ENCODE measurements around the gene COL8A2. TPM values are rescaled to one million over a fixed set of nuclear protein-coding genes. Genes with fewer than 3 reads are reported as not detected.
A peak's percentile ranks its signal among the peaks of the same experiment; 100 is the strongest.

Gene COL8A2
- total RNA-seq, 6 experiments from 2014 or later = 0.18 to 0.74 (median 0.52) TPM

GRCh38 chr1:36151134-36151844 lies 26.3 kb upstream of the COL8A2 start:
- no peaks in the 10 kb centered on the region for H3K27me3 ChIP-seq
- no CpG with 5 or more reads among the region's 1 CpG for WGBS (ENCODE audit: insufficient coverage, low coverage, low lambda C conversion rate, missing lambda C conversion rate)
- H3K36me3 ChIP-seq = no peaks in the 10 kb centered on the region
- no peaks in the 10 kb centered on the region for H3K9me3 ChIP-seq
- intact Hi-C loops (cut with DNase I) = loop anchor here (5.0 kb wide), 1 partner anchor 36 kb away; no protein-coding TSS in a partner anchor
- ATAC-seq (no peak), DNase-seq (no peak)
- no peak for TF ChIP-seq POLR2A (IDR thresholded peaks at IDR 0.05)
- TF ChIP-seq, protein P1, sequence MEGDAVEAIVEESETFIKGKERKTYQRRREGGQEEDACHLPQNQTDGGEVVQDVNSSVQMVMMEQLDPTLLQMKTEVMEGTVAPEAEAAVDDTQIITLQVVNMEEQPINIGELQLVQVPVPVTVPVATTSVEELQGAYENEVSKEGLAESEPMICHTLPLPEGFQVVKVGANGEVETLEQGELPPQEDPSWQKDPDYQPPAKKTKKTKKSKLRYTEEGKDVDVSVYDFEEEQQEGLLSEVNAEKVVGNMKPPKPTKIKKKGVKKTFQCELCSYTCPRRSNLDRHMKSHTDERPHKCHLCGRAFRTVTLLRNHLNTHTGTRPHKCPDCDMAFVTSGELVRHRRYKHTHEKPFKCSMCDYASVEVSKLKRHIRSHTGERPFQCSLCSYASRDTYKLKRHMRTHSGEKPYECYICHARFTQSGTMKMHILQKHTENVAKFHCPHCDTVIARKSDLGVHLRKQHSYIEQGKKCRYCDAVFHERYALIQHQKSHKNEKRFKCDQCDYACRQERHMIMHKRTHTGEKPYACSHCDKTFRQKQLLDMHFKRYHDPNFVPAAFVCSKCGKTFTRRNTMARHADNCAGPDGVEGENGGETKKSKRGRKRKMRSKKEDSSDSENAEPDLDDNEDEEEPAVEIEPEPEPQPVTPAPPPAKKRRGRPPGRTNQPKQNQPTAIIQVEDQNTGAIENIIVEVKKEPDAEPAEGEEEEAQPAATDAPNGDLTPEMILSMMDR (IDR thresholded peaks at IDR 0.05) = no peak
- no peak overlapping the region for H3K4me3 ChIP-seq
- peaks cover 0 to 44% (median 13%) of the 10 kb centered on the region in 4 donors for H3K4me1 ChIP-seq
- peak overlapping the region; percentile 62 to 95 (median 81) for H3K27ac ChIP-seq

GRCh38 chr1:36150296-36151133 lies 25.5 kb upstream of the COL8A2 start:
- Histone ChIP-seq H3K36me3 (no peaks in the 10 kb centered on the region), H3K27ac (peak overlapping the region; percentile 62 to 95 (median 81)), H3K27me3 (no peaks in the 10 kb centered on the region), H3K9me3 (no peaks in the 10 kb centered on the region), H3K4me1 (peaks cover 0 to 44% (median 13%) of the 10 kb centered on the region in 4 donors), H3K4me3 (no peak overlapping the region)
- intact Hi-C loops (cut with DNase I) = loop anchor here (5.0 kb wide), 1 partner anchor 37 kb away; no protein-coding TSS in a partner anchor
- DNase-seq = peak; percentile 93 to 95 (median 94)
- peak; percentile 75 to 85 (median 78) for ATAC-seq
- 29% methylated on average over 6 of the region's 12 CpGs for WGBS (ENCODE audit: insufficient coverage, low coverage, low lambda C conversion rate, missing lambda C conversion rate)
- peak; percentile 70 for TF ChIP-seq POLR2A (IDR thresholded peaks at IDR 0.05)
- TF ChIP-seq, protein P1 (IDR thresholded peaks at IDR 0.05) = no peak

DNA sequence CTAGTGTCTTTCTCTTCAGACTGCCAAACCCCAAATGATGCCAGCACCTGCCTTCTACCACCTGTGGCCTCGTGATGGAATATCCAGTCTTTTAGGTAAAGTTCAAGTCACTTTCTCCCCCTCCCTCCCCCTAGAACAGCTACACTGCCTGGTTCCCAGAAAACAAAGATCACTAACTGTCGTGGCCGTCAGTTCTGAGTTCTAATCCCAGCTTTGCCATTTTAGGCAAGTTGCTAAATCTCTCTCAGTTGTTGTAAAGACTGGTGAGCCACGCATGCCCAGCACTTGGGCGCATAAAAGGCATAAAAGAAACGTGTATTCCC lies 24.9 kb upstream of the COL8A2 start:
- DNase-seq (no peak), ATAC-seq (no peak)
- peak overlapping the region; percentile 55 to 95 (median 81) for H3K27ac ChIP-seq
- TF ChIP-seq, protein P1 (IDR thresholded peaks at IDR 0.05) = no peak
- TF ChIP-seq POLR2A (IDR thresholded peaks at IDR 0.05) = no peak
- WGBS (ENCODE audit: insufficient coverage, low coverage, low lambda C conversion rate, missing lambda C conversion rate) = 22% methylated on average over 5 of the region's 6 CpGs
- intact Hi-C loops (cut with DNase I) = loop anchor here (5.0 kb wide), 1 partner anchor 37 kb away; no protein-coding TSS in a partner anchor
- no peaks in the 10 kb centered on the region for H3K36me3 ChIP-seq
- no peaks in the 10 kb centered on the region for H3K27me3 ChIP-seq
- no peaks in the 10 kb centered on the region for H3K9me3 ChIP-seq
- peaks cover 0 to 39% (median 13%) of the 10 kb centered on the region in 4 donors for H3K4me1 ChIP-seq
- no peak overlapping the region for H3K4me3 ChIP-seq

DNA sequence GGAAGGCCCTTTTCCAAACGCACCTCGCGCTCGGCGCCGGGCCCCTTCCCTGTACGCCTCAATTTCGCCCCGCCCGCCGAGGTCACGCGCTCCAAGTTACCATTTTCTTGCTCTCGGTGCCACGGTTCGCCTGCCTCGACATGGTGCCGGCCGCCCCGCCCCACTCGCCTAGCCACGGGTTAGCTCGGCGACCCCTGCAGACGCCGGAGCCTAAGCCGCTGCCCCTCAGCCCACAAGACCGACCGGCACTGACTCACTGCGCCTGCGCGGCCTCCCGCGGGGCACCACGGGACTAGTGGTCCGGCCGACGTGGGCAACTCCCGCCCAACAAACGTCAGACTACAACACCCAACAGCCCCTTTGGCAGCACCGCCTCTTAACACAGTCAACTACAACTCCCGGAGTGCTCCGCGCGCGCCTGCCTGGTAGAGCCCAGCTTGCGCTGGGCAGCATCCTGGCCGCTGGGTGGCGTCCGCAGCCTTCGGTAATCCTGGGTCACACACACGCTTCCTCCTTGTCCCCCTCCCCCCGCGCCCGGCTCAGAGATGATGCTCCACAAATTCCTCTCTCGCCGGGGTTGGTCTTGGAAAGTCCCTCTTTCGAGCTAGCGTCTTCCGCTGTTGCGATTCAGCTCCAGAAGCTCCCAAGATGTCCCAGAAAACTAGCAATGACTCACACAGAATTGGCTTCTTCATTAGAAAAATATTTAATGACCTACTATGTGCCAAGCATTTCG lies 24.4 kb upstream of the COL8A2 start, which contains the start of gene TRAPPC3:
Gene TRAPPC3 (minus strand): TSS at position 250 of the 736 bp plus-strand sequence. CDS start 108 bp downstream, at position 142.
- TF ChIP-seq, protein P1 (IDR thresholded peaks at IDR 0.05) = peak; percentile 96 to 98 (median 96)
- peak; percentile 75 for TF ChIP-seq POLR2A (IDR thresholded peaks at IDR 0.05)
- intact Hi-C loops (cut with DNase I) = no loop called here
- H3K27me3 ChIP-seq = no peaks in the 10 kb centered on the region

More for the DNA sequence above, 24.4 kb upstream of the COL8A2 start, which contains the start of gene TRAPPC3:
- ATAC-seq = peak; percentile 90 to 96 (median 94)
- 3% methylated on average over 21 of the region's 62 CpGs for WGBS (ENCODE audit: insufficient coverage, low coverage, low lambda C conversion rate, missing lambda C conversion rate)
- peak; percentile 100 for DNase-seq
- H3K36me3 ChIP-seq = no peaks in the 10 kb centered on the region
- H3K9me3 ChIP-seq = no peaks in the 10 kb centered on the region
- peak within 1 kb of the TSS; percentile 88 to 94 (median 92) for H3K4me3 ChIP-seq
- peaks cover 0 to 37% (median 13%) of the 10 kb centered on the region in 4 donors for H3K4me1 ChIP-seq
- peak within 1 kb of the TSS; percentile 71 to 95 (median 83) for H3K27ac ChIP-seq

All from right lobe of liver (tissue), 6 donors.